Activated CD4-positive, alpha-beta T cell treated with anti-CD3 and anti-CD28 coated beads for 36 hours (primary cell): ENCODE results near the gene ENTPD6. TPM values are rescaled to one million over a fixed set of nuclear protein-coding genes. Genes with fewer than 3 reads are reported as not detected.

ENCODE experiments used
- ATAC-seq: fragments of 200-7000 bp; cut with Tn5 transposase; one replicate; pipeline ENCODE4 v1.10.0; 2021; ENCODE audit warnings: mild to moderate bottlenecking, moderate library complexity
- CTCF ChIA-PET: fragments of 350-600 bp; sonication (Branson Sonifier 250); formaldehyde crosslinking; loops from one replicate; lab custom pipeline; 2021; ENCODE audit warnings: antibody characterized with exemption; lab: Charles Lee
- POLR2A ChIA-PET: fragments of 350-600 bp; sonication (Branson Sonifier 250); formaldehyde crosslinking; loops from one replicate; lab custom pipeline; 2021; ENCODE audit warnings: antibody characterized with exemption, inconsistent platforms; lab: Charles Lee
- DNase-seq: peaks from one replicate; pipeline ENCODE4 v3.0.0-alpha.2; 2020
- H3K27ac Mint-ChIP-seq: one replicate; pipeline ENCODE4 v1.8.0; 2021; ENCODE audit warnings: mixed read lengths
- H3K27me3 Mint-ChIP-seq: one replicate; pipeline ENCODE4 v1.8.0; 2021; ENCODE audit warnings: mixed read lengths
- H3K36me3 Mint-ChIP-seq: one replicate; pipeline ENCODE4 v1.8.0; 2021; ENCODE audit warnings: low read depth, mixed read lengths
- H3K4me1 Mint-ChIP-seq: one replicate; pipeline ENCODE4 v1.8.0; 2021; ENCODE audit warnings: mixed read lengths
- H3K4me3 Mint-ChIP-seq: one replicate; pipeline ENCODE4 v1.8.0; 2021; ENCODE audit warnings: mild to moderate bottlenecking, moderate library complexity, mixed read lengths
- H3K9me3 Mint-ChIP-seq: one replicate; pipeline ENCODE4 v1.8.0; 2021; ENCODE audit warnings: low read depth, mixed read lengths
- intact Hi-C, 2 experiments: fragments of 100-400 bp; cut with DNase I in 1 of 2; cut with micrococcal nuclease in 1 of 2; formaldehyde crosslinking; loops; one replicate each; pipeline versions ENCODE4 v1.14.2 to v1.15.1; 2022 to 2024; cut with DNase I, micrococcal nuclease
- total RNA-seq, 2 experiments: library from RNA; stranded (reverse); gene quantifications; one replicate each; pipeline ENCODE4 v1.2.3, GENCODE V29; 2021

Gene ENTPD6
- total RNA-seq, 2 experiments from 2014 or later, result 34.3 to 41.5 TPM

DNA sequence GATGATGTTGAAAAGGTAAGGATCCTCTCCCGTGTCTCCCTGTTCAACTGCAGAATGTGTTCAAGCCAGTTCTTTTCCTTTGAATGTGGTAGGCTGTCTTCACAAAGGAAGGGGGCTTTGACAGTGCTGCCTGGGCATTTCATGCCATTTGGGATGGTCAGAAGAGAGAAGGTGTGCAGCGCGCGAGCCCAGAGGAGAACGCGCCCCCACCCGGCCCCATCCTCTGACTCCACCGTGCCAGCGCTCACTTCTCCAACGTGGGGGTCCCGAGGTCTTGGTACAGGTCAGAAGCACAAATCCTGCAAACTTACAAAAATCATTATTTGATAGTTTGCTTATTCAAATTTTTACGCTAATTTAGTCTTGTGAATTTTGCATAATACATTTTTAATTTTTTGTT is 14.4 kb downstream of the ENTPD6 start:
- CTCF ChIA-PET, result no interaction called here

DNA sequence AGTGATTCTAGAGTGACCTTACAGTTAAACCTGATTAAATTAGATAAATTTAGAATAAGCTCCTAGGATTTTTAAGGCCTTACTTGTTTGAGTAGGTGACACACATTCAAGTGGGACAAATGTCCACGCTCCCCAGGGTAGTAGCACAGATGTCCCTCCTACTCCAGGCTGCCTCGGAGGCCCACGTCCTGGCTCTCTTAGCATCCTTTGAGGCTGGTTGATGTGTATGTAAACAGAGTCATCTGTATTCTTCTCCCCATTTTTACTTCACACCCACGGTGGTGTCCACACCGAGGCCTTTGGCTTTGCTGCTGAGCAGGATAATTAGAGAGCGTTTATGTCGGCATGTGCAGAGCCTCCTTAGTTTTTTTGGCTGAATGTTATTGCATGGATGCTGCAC is 15.8 kb downstream of the ENTPD6 start:
- CTCF ChIA-PET, result interaction anchor here (0.7 to 0.9 kb wide), 2 partner anchors 8 to 10 kb away, joined by 3 read pairs; no protein-coding TSS in a partner anchor
- intact Hi-C loops, result loop anchor here in 1 of 2 experiments (1.0 kb wide), 1 partner anchor 12 kb away; no protein-coding TSS in a partner anchor
- H3K4me1 Mint-ChIP-seq, result no peaks in the 10 kb centered on the region
- no peak for DNase-seq
- no peaks in the 10 kb centered on the region for H3K9me3 Mint-ChIP-seq
- H3K27me3 Mint-ChIP-seq, result no peaks in the 10 kb centered on the region
- ATAC-seq, result no peak
- peaks cover 16% of the 10 kb centered on the region for H3K36me3 Mint-ChIP-seq
- no peak overlapping the region for H3K27ac Mint-ChIP-seq
- no peak overlapping the region for H3K4me3 Mint-ChIP-seq
- POLR2A ChIA-PET, result no interaction called here

More for the DNA sequence above, 14.4 kb downstream of the ENTPD6 start:
- H3K27ac Mint-ChIP-seq, result no peak overlapping the region
- H3K9me3 Mint-ChIP-seq, result no peaks in the 10 kb centered on the region
- H3K4me3 Mint-ChIP-seq, result no peak overlapping the region
- ATAC-seq (no peak), DNase-seq (no peak)
- intact Hi-C loops, result no loop called here
- POLR2A ChIA-PET, result no interaction called here
- peaks cover 3% of the 10 kb centered on the region for H3K4me1 Mint-ChIP-seq
- H3K27me3 Mint-ChIP-seq, result no peaks in the 10 kb centered on the region
- H3K36me3 Mint-ChIP-seq, result peaks cover 17% of the 10 kb centered on the region

GRCh38 chr20:25212242-25212641 is 16.7 kb downstream of the ENTPD6 start:
- ChIA-PET POLR2A (no interaction called here), CTCF (no interaction called here)
- DNase-seq (no peak), ATAC-seq (no peak)
- H3K36me3 Mint-ChIP-seq, result peaks cover 16% of the 10 kb centered on the region
- intact Hi-C loops, result no loop called here
- no peak overlapping the region for H3K4me3 Mint-ChIP-seq
- no peaks in the 10 kb centered on the region for H3K9me3 Mint-ChIP-seq
- H3K27ac Mint-ChIP-seq, result no peak overlapping the region
- no peaks in the 10 kb centered on the region for H3K27me3 Mint-ChIP-seq
- no peaks in the 10 kb centered on the region for H3K4me1 Mint-ChIP-seq

GRCh38 chr20:25213566-25214425 is 18.3 kb downstream of the ENTPD6 start:
- POLR2A ChIA-PET, result no interaction called here
- peaks cover 16% of the 10 kb centered on the region for H3K36me3 Mint-ChIP-seq

GRCh38 chr20:25214426-25214790 is 18.9 kb downstream of the ENTPD6 start:
- Mint-ChIP-seq H3K36me3 (peaks cover 16% of the 10 kb centered on the region), H3K27ac (no peak overlapping the region), H3K27me3 (no peaks in the 10 kb centered on the region), H3K4me3 (no peak overlapping the region), H3K9me3 (no peaks in the 10 kb centered on the region), H3K4me1 (no peaks in the 10 kb centered on the region)
- ChIA-PET POLR2A (no interaction called here), CTCF (no interaction called here)
- no peak for ATAC-seq
- DNase-seq, result no peak
- intact Hi-C loops, result no loop called here

More at GRCh38 chr20:25213566-25214425, 18.3 kb downstream of the ENTPD6 start:
- Mint-ChIP-seq H3K27me3 (no peaks in the 10 kb centered on the region), H3K4me3 (no peak overlapping the region), H3K4me1 (no peaks in the 10 kb centered on the region), H3K27ac (no peak overlapping the region), H3K9me3 (no peaks in the 10 kb centered on the region)
- DNase-seq (no peak), ATAC-seq (no peak)
- CTCF ChIA-PET, result no interaction called here
- intact Hi-C loops, result no loop called here

- POLR2A ChIA-PET, result no interaction called here
- Mint-ChIP-seq H3K36me3 (peaks cover 16% of the 10 kb centered on the region), H3K9me3 (no peaks in the 10 kb centered on the region), H3K4me1 (no peaks in the 10 kb centered on the region), H3K27me3 (no peaks in the 10 kb centered on the region), H3K4me3 (no peak overlapping the region), H3K27ac (no peak overlapping the region)
- DNase-seq (no peak), ATAC-seq (no peak)
- CTCF ChIA-PET, result no interaction called here
- intact Hi-C loops, result loop anchor here in 1 of 2 experiments (5.0 kb wide), 1 partner anchor 62 kb away; no protein-coding TSS in a partner anchor
Observed at GRCh38 chr20:25214819-25215218, 19.3 kb downstream of the ENTPD6 start.

GRCh38 chr20:25215521-25215920 is 20.0 kb downstream of the ENTPD6 start:
- no peak for ATAC-seq
- no peak overlapping the region for H3K27ac Mint-ChIP-seq
- H3K4me1 Mint-ChIP-seq, result no peaks in the 10 kb centered on the region
- CTCF ChIA-PET, result no interaction called here
- H3K27me3 Mint-ChIP-seq, result no peaks in the 10 kb centered on the region
- POLR2A ChIA-PET, result no interaction called here
- no peaks in the 10 kb centered on the region for H3K9me3 Mint-ChIP-seq
- DNase-seq, result no peak
- no peak overlapping the region for H3K4me3 Mint-ChIP-seq
- intact Hi-C loops, result loop anchor here in 1 of 2 experiments (5.0 kb wide), 1 partner anchor 62 kb away; no protein-coding TSS in a partner anchor
- peaks cover 16% of the 10 kb centered on the region for H3K36me3 Mint-ChIP-seq

- peaks cover 15% of the 10 kb centered on the region for H3K36me3 Mint-ChIP-seq
- DNase-seq (no peak), ATAC-seq (no peak)
- POLR2A ChIA-PET, result no interaction called here
- H3K4me3 Mint-ChIP-seq, result no peak overlapping the region
- no peak overlapping the region for H3K27ac Mint-ChIP-seq
- no peaks in the 10 kb centered on the region for H3K9me3 Mint-ChIP-seq
- intact Hi-C loops, result loop anchor here in 1 of 2 experiments (5.0 kb wide), 1 partner anchor 61 kb away; no protein-coding TSS in a partner anchor
- CTCF ChIA-PET, result interaction anchor here (0.7 kb wide), 1 partner anchor 230 kb away, joined by 4 read pairs; no protein-coding TSS in a partner anchor
- no peaks in the 10 kb centered on the region for H3K4me1 Mint-ChIP-seq
- H3K27me3 Mint-ChIP-seq, result no peaks in the 10 kb centered on the region
Observed at GRCh38 chr20:25216199-25216945, 20.9 kb downstream of the ENTPD6 start.

GRCh38 chr20:25217161-25218108 is 21.9 kb downstream of the ENTPD6 start:
- intact Hi-C loops, result loop anchor here in 1 of 2 experiments (5.0 kb wide), 1 partner anchor 60 kb away; no protein-coding TSS in a partner anchor
- Mint-ChIP-seq H3K9me3 (no peaks in the 10 kb centered on the region), H3K4me1 (no peaks in the 10 kb centered on the region), H3K36me3 (peaks cover 5% of the 10 kb centered on the region), H3K4me3 (no peak overlapping the region), H3K27me3 (no peaks in the 10 kb centered on the region), H3K27ac (no peak overlapping the region)
- CTCF ChIA-PET, result interaction anchor here (0.8 kb wide), 1 partner anchor 18 kb away, joined by 3 read pairs; no protein-coding TSS in a partner anchor
- no peak for DNase-seq
- no peak for ATAC-seq
- POLR2A ChIA-PET, result no interaction called here

DNA sequence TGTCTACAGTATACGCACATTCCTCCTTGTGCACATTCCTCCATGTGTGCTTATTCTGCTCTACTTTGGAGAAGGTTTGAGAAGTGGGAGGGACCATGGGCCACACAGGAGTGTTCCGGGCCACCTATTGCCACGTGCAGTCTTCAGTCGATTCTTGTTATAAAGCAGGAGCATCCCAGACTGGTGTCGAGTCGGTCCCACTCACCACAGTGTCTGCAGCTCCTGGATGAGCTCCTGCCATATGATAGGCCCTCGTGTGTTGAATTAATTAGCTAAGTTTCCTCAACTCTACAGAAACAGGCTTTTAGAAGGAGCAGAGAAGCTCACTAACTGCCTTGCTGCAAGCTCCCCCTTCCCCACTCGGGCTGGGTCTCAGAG is 22.6 kb downstream of the ENTPD6 start:
- intact Hi-C loops, result loop anchor here in 1 of 2 experiments (5.0 kb wide), 1 partner anchor 59 kb away; no protein-coding TSS in a partner anchor
- Mint-ChIP-seq H3K27ac (no peak overlapping the region), H3K9me3 (no peaks in the 10 kb centered on the region), H3K27me3 (no peaks in the 10 kb centered on the region), H3K36me3 (peaks cover 5% of the 10 kb centered on the region), H3K4me1 (peaks cover 2% of the 10 kb centered on the region), H3K4me3 (no peak overlapping the region)
- DNase-seq, result no peak
- ChIA-PET POLR2A (no interaction called here), CTCF (no interaction called here)
- no peak for ATAC-seq
